Body of pancreas (tissue), 4 donors: ENCODE data around the gene PIK3AP1.

ENCODE experiments used
- CTCF ChIP-seq, 7 experiments: fragments of 450-650 bp in 4 of 7; fragments of 200-600 bp in 3 of 7; sonication (generic) in 3 of 7; IDR thresholded peaks; one replicate each; pipeline ENCODE4 v1.5.1; 2016 to 2019; ENCODE audit warnings: antibody characterized with exemption in 7 of 7
- POLR2A ChIP-seq, 3 donors: fragments of 450-650 bp; IDR thresholded peaks; one replicate each; pipeline ENCODE4 v1.6.1; 2016; ENCODE audit warnings: antibody characterized with exemption in 3 of 3, mild to moderate bottlenecking in 2 of 3

DNA sequence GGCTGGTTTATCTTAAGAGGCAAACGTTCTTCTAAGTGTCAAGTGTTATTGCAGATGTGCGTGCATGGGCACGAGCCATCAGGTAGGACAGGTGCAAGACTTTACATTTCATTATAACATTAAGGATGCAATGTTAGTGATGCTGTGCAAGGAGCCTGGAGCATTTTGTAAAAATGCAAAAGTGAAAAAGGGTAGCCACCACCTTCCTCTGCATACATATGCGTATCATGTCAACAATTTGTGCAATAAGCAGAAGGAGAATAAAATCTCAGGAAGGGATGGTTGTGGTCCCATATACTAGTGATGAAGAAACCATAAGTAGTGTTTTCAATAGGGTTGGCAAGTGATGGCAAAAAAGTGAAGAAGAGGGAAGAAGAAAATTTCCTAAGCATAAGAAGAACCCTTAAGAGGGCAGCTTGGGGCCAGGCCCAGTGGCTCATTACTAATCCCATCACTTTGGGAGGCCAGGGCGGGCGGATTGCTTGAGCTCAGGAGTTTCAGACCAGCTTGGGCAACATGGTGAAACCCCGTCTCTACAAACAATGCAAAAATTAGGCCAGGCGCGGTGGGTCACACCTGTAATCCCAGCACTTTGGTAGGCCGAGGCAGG lies 7.5 kb downstream of the PIK3AP1 start:
- TF ChIP-seq CTCF (IDR thresholded peaks at IDR 0.05), result no peak
- no peak for TF ChIP-seq POLR2A (IDR thresholded peaks at IDR 0.05)
